HG02798 (cell line): ENCODE measurements around the gene MAGEA4.

Experiments used
- ATAC-seq: cut with Tn5 transposase; IDR thresholded peaks from one replicate; pipeline ENCODE4 v1.9.1; 2021; ENCODE audit warnings: mild to moderate bottlenecking; ENCODE audit not compliant: unreplicated experiment, poor library complexity

Gene MAGEA4

DNA sequence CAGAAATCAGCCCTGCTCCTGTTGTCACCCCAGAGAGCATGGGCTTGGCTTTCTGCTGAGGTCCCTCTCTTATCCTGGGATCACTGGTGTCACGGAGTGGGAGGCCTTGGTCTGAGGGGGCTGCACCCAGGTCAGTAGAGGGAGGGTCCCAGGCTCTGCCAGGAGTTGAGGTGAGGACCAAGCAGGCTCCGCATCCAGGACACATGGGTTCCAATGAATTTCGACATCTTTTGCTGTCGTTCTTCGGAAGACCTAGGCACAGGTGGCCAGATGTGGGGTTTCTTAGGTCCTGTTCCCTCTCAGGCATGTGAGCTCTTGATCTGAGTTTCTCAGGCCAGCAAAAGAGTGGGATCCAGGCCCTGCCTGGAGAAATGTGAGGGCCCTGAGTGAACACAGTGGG, 10.0 kb downstream of the MAGEA4 start:
- no peak for ATAC-seq

DNA sequence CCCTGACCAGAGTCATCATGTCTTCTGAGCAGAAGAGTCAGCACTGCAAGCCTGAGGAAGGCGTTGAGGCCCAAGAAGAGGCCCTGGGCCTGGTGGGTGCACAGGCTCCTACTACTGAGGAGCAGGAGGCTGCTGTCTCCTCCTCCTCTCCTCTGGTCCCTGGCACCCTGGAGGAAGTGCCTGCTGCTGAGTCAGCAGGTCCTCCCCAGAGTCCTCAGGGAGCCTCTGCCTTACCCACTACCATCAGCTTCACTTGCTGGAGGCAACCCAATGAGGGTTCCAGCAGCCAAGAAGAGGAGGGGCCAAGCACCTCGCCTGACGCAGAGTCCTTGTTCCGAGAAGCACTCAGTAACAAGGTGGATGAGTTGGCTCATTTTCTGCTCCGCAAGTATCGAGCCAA, 11.0 kb downstream of the MAGEA4 start:
- no peak for ATAC-seq

DNA sequence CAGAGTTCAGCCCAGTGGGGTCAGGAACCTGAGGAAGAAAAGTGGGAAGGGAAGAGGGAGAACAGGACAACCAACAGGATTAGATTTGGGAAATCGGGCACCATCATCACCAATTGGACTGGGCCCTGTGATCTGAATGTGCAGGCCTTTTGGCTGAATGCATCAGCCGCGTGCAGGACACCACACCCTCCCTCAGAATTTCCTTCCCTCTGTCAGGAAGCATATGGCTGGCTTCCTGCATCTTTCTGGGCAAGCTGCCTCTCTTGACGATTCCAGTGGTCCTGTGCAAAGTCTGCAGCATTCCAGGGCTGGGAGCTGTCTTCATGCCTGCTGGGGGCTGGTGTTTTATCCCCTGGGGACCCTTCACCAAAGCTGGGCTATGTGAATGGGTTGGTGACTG, 16.4 kb downstream of the MAGEA4 start:
- ATAC-seq: no peak

DNA sequence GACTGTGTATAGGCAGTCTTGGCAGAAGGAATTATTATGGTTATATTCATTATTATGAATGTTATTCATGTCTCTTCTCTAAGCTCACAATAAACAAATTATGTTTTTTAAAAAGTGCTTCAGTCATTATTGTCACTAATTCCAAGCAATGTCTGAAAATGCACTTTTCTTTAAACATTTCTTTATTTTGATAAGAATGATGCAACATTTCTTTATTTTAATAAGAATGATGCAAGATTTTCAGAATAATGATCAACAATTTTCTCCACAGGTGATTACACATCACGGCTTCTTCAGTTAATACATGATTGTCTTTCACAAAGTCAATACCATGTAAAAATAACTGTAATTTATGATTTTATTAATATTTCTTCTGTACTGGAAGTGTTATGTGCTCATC, 22.7 kb downstream of the MAGEA4 start:
- no peak for ATAC-seq

DNA sequence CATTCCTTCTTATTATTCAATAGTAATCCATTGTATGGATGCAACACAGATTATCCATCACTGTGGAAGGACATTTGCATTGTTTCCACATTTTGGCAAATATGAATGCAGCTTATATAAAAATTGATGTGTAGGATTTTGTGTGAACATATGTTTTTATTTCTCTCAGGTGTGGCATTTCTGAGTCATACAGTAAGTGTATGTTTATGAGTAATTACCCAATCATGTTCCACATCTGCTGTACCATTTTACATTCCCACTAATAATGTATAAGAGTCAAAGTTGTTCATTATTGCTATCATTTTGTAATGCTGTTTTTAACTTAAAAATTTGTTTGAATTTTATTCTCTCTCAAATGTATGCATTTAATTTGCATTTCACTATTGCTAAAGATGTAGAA, 25.5 kb downstream of the MAGEA4 start:
- ATAC-seq: no peak

DNA sequence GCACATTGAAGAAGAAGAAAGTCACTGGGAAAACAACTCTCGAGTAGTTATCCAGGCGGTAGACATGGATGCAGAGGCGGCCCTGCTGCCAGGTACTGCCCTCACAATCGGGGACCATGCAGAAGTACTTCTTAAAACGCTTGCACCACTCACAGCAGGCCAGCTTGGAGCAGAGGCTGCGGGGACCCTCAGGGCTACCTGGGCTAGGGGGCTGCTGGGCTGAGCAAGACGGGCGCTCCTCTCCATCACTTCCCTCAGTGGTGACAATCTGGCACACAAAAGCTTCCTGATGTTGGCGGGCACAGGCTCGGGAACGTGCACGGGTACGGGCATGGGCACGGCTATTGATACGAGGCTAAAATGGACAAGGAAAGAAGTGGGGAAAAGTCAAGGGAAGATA, 42.0 kb downstream of the MAGEA4 start:
- no peak for ATAC-seq

DNA sequence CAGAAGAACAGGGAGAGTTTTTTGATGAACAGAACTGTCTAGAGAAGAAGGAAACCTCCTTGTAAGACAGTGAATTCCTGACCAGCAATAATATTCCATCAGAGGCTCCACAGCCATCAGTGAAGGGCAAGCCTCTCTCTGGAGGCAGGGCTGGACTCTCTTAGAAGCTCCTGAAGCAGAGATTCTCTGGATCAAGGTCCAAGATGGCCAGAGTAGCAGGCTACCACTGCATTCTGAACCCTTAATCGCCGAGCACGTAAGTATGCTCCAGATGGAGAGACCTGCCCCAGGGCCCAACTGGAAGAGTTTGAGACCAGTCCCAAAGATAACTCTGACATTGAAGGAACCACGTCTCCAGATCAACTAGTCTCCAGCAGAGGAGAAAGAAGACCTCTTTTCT, 45.4 kb downstream of the MAGEA4 start:
- ATAC-seq: no peak

DNA sequence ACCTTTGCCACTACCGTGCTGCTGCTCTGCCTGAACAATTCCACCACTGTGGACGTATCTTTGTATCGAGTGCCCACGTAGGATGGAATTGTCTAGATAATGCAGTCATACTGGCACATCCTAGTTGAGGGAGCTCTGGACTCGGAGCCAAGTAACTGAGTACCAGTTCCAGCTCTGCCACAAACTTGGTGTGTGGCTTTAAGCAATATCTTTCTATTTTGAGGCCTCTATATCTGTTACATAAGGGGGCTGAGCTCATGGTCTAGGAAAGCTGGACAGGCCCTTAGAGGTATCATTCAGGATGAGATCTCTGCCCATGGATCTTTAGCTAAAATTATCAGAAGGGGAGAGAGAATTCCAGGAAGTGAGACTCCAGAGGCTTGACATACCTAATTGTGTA, 49.3 kb downstream of the MAGEA4 start:
- no peak for ATAC-seq

DNA sequence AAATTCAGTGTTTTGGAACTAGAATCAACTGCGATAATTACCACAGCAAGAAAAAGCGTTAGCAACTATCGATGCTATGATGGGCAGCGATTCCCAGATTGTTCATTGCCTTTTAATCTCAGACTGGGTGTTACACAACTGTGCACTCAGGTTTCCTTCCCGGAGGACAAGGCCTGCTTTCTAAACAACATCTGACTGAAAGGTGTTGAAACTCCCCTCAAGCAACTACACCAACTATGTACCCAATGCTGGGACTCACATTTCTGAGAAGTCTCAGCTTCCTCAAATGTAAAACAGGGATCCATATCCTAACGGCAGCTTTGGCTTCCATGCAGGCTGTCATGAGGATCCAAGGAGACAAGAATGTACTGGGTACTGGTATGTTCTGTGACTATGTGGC, 53.5 kb downstream of the MAGEA4 start:
- no peak for ATAC-seq

DNA sequence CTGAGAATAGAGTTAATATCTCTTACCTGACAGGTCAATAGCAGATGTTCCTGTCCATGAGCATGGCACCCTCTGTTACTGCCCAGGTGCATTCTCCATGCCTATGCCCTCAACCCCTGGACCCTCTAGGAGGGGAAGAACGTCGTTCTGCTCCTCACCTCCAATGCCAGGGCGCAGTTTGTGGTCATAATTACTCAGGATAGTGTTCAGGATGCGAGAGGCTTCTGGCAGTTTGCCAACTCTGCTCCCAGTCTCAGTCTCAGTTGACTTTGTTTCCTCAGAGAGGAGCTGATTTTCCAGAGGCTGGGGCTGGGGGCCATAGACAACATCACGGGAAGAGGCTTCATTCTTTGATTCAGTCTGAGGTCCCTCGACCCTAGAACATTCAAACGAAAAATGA, 57.3 kb downstream of the MAGEA4 start:
- no peak for ATAC-seq

DNA sequence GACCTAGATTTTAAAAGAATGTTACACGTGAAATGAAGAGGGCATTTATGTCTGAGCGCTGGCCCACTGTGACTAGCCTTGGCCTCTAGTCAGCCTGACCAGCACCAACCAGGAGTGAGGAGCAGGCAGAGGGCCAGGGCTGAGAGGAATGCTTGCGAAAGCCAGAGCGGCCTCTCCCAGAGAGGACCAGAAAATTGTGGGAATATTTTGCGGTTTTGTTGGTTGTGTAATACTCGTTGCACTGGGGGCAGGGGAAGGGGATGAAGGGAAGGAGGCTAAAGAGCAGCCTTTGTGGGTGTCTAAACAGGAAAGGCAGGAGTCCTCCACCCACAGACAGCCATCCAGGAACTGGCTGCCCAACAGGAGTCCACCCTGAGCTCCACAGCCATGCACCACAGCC, 58.0 kb downstream of the MAGEA4 start:
- ATAC-seq: no peak

DNA sequence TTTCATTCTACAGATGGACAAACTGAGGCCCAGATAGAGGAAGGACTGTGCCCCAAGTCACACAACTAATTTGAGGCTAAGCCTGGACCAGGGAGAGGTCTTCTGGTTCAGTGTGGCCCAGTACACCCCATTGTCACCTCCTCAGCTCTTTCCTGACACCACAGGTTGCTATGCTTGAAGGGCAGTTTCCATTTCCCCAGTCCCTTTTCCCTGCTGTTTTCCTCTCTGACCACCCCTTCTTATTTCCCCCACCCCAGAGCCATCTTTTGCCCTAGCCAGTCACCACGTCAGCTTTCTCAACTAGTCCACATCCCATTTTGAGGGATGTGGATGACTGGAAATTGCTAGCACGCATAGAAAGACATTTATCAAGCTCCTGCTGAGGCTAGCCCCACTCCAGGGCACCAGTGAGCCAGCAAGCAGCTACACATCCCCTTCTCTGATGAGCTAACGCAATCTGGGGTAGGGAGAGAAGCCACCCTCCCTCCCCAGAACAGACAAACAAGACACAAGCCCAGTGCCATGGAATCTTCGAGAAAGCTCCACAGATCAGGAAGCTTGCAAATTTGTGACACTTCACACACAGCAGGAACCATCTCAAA, 60.5 kb downstream of the MAGEA4 start:
- no peak for ATAC-seq

DNA sequence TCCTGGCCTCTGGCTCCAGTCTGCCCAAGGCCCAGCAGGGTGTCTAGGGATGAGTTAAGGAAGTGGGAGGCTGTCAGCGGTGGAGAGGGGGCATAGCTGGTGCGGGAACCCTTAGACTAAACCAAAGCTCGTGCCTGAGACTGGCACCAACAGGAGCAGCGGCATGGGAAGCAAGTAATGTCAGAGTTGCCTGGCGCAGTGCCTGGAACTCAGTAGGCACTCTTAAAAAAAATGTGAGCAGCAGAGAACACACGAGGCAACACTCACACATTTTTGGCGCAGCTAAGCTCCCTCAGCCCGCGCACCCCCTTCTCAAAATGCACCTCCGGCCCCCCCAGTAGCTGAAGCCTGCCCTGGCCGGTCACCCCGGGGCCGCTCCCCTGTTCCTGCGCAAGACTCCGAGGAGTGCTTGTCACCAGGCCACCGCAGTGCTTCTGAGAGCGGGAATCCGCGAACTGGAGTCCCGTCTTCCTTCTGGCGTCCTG, 61.2 kb downstream of the MAGEA4 start:
- ATAC-seq: no peak
